HEK293T (cell line): ENCODE results near the gene ASTE1.

Source experiments
- CTCF ChIA-PET: fragments of 350-600 bp; formaldehyde crosslinking; extraction: SDS; loops from one replicate; lab custom pipeline; 2021; ENCODE audit warnings: antibody characterized with exemption, inconsistent platforms; lab: Yijun Ruan, JAX
- POLR2A ChIA-PET: fragments of 350-600 bp; formaldehyde crosslinking; extraction: SDS; loops from one replicate; lab custom pipeline; 2020; ENCODE audit warnings: antibody characterized with exemption, inconsistent platforms; lab: Yijun Ruan, JAX
- DNase-seq: peaks from one replicate; pipeline ENCODE4 v3.0.0; 2012; ENCODE audit warnings: mixed read lengths; ENCODE audit errors: extremely low spot score
- ARNT ChIP-seq: fragments of 450-650 bp; IDR thresholded peaks from 2 replicates; pipeline ENCODE4 v1.6.1; 2017; ENCODE audit warnings: mild to moderate bottlenecking
- BHLHE40 ChIP-seq: fragments of 450-650 bp; IDR thresholded peaks from 2 replicates; pipeline ENCODE4 v1.6.1; 2016; ENCODE audit warnings: mild to moderate bottlenecking, moderate library complexity, borderline replicate concordance
- CTBP1 ChIP-seq: fragments of 450-650 bp; IDR thresholded peaks from 2 replicates; pipeline ENCODE4 v1.6.1; 2016; ENCODE audit warnings: borderline replicate concordance
- ELF4 ChIP-seq: fragments of 450-650 bp; IDR thresholded peaks from 2 replicates; pipeline ENCODE4 v1.6.1; 2017; ENCODE audit warnings: antibody characterized with exemption
- FOXA1 ChIP-seq: fragments of 450-650 bp; IDR thresholded peaks from 2 replicates; pipeline ENCODE4 v1.6.1; 2016; ENCODE audit warnings: mild to moderate bottlenecking
- FOXK2 ChIP-seq: fragments of 450-650 bp; IDR thresholded peaks from 2 replicates; pipeline ENCODE4 v1.6.1; 2016; ENCODE audit warnings: mild to moderate bottlenecking
- FOXM1 ChIP-seq: fragments of 450-650 bp; IDR thresholded peaks from 2 replicates; pipeline ENCODE4 v1.6.1; 2017; ENCODE audit warnings: mild to moderate bottlenecking, borderline replicate concordance
- HDGF ChIP-seq: fragments of 450-650 bp; IDR thresholded peaks from 2 replicates; pipeline ENCODE4 v1.6.1; 2017; ENCODE audit warnings: antibody characterized with exemption, borderline replicate concordance
- L3MBTL2 ChIP-seq: fragments of 450-650 bp; conservative IDR thresholded peaks from 2 replicates; pipeline ENCODE4 v1.6.1; 2016; ENCODE audit warnings: mild to moderate bottlenecking
- LEF1 ChIP-seq: fragments of 450-650 bp; IDR thresholded peaks from 2 replicates; pipeline ENCODE4 v1.6.1; 2017; ENCODE audit warnings: mild to moderate bottlenecking, borderline replicate concordance
- NFRKB ChIP-seq: fragments of 450-650 bp; IDR thresholded peaks from 2 replicates; pipeline ENCODE4 v1.6.1; 2016; ENCODE audit warnings: mild to moderate bottlenecking, moderate library complexity
- SP1 ChIP-seq: fragments of 450-650 bp; IDR thresholded peaks from 2 replicates; pipeline ENCODE4 v1.6.1; 2017
- SUZ12 ChIP-seq: fragments of 450-650 bp; IDR thresholded peaks from 2 replicates; pipeline ENCODE4 v1.6.1; 2016; ENCODE audit warnings: mild to moderate bottlenecking
- TARDBP ChIP-seq: fragments of 450-650 bp; IDR thresholded peaks from 2 replicates; pipeline ENCODE4 v1.6.1; 2016
- ZNF384 ChIP-seq: fragments of 450-650 bp; IDR thresholded peaks from 2 replicates; pipeline ENCODE4 v1.6.1; 2016
- TF ChIP-seq, protein P1 (sequence below): fragments of 450-650 bp; IDR thresholded peaks from 2 replicates; pipeline ENCODE4 v1.6.1; 2016

The ASTE1 gene

DNA sequence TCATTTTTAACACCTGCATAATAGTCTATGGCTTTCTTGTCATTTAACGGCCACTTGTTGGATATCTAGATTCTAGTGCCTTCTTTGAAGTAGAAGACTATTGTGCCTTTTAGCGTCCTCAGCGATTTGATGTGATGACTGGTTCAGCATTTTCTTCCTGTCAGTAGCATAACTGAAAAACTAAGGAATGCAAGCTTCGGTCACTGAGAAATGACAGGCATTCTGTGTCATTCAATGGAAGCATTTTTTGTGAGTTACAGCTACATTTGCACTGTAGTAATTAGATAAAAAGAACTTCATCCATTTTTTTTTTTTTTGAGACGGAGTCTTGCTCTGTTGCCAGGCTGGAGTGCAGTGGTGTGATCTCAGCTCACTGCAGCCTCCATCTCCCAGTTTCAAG, 10.4 kb upstream of the ASTE1 start:
- no peak for DNase-seq
- CTCF ChIA-PET = no interaction called here
- POLR2A ChIA-PET = interaction anchor here (0.6 to 1.2 kb wide), 2 partner anchors 143 to 344 kb away, joined by 3 read pairs; partner anchors contain the start of genes ATP2C1 and NUDT16
- TF ChIP-seq HDGF = no peak
- TF ChIP-seq ELF4 = no peak
- TF ChIP-seq BHLHE40 = no peak
- TF ChIP-seq CTBP1 = no peak
- TF ChIP-seq FOXK2 = no peak
- TF ChIP-seq, protein P1, sequence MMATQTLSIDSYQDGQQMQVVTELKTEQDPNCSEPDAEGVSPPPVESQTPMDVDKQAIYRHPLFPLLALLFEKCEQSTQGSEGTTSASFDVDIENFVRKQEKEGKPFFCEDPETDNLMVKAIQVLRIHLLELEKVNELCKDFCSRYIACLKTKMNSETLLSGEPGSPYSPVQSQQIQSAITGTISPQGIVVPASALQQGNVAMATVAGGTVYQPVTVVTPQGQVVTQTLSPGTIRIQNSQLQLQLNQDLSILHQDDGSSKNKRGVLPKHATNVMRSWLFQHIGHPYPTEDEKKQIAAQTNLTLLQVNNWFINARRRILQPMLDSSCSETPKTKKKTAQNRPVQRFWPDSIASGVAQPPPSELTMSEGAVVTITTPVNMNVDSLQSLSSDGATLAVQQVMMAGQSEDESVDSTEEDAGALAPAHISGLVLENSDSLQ = no peak
- TF ChIP-seq FOXA1 = no peak
- TF ChIP-seq FOXM1 = no peak
- TF ChIP-seq L3MBTL2 = no peak
- TF ChIP-seq SUZ12 = no peak
- TF ChIP-seq SP1 = no peak
- no peak for TF ChIP-seq LEF1
- TF ChIP-seq TARDBP = no peak
- TF ChIP-seq NFRKB = no peak
- TF ChIP-seq ARNT = no peak
- TF ChIP-seq ZNF384 = no peak

DNA sequence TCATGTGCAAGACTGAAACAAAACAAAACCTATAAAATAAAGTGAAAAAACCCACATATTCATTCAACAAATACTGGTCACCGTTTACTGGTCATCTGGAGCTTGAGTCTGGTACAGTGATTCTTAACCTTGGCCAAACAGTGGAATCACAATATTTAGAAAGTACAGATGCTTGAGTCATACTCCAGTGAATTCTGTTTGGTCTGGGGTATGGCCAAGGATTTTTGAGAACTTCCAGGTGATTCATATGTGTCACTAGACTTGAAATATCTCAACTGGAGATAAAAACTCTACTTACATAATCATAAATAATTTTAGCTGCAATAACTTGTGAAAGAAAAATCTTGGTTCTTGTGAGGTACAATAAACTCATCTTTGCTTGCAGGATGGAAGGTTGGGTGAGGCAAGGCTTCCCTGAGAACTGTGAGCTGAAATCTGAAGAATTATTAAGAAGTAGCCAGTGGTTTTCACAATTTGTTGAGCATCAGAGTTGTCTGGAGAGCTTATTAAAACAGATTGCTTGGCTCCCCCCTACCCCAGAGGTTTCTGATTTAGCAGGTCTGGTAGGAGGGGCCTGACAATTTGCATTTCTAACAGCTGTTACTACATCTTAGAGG, 9.7 kb upstream of the ASTE1 start:
- no peak for TF ChIP-seq FOXK2
- TF ChIP-seq ARNT = no peak
- TF ChIP-seq ZNF384 = no peak
- TF ChIP-seq NFRKB = no peak
- TF ChIP-seq, protein P1 = no peak
- no peak for TF ChIP-seq BHLHE40
- TF ChIP-seq CTBP1 = no peak
- no peak for TF ChIP-seq ELF4
- CTCF ChIA-PET = no interaction called here
- POLR2A ChIA-PET = interaction anchor here (0.6 to 1.2 kb wide), 2 partner anchors 142 to 345 kb away, joined by 3 read pairs; partner anchors contain the start of genes ATP2C1 and NUDT16
- no peak for DNase-seq

DNA sequence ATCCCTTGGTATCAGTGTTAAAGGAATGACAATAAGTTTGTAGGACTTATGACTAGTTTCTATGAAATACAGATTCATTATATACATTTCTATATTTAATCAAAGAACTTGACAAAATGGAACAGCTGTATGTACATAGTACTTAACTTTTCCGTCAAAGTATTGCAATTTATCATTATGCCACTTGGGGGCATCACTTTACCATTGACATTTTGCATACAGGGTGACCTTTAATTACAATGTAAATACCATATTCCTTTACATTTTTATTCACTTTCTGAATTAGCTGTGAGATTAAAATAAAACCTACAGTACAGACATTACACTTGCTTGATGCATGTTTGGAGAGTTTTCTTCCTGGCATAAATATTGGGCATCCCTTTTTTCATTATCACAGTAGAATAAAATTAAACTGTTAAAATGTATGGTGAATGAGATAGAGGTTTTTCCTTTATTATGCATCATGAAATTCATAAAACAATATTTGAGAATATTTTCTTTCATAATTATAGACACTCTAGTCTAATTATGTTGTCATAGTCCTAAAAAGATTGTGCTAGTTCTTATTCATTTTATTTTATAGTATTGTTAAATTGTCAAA, 7.0 kb upstream of the ASTE1 start:
- ChIA-PET POLR2A (no interaction called here), CTCF (interaction anchor here (0.6 to 1.1 kb wide), 5 partner anchors 656 to 1212 kb away, joined by 3 read pairs; partner anchors contain the start of gene CPNE4)
- DNase-seq = peak; percentile 18
- TF ChIP-seq L3MBTL2 (no peak), FOXM1 (no peak), SUZ12 (no peak), LEF1 (no peak), BHLHE40 (no peak), ARNT (no peak), FOXA1 (0 out of 2 replicates have a peak, but pooled peaks have one; percentile 35)

DNA sequence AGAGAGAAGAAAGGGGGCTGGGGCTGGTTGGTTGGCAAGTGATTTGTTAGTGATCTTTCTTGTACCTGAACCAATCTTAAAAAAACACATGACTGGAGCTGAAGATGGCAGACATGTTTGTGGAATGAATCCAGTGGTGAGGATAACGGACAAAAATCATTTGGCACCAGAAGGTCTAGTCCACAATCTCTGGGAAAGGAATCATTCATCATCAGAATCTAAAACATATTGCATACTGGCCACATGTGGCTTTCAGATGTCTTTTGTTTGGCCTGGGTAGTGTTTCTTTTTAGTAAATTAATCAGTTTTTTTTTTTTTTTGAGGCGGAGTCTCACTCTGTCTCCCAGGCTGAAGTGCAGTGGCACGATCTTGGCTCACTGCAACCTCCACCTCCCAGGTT, 5.0 kb upstream of the ASTE1 start:
- no peak for DNase-seq
- TF ChIP-seq ELF4 (no peak), FOXK2 (no peak), TARDBP (no peak), FOXM1 (no peak), CTBP1 (no peak), HDGF (no peak), SP1 (no peak), L3MBTL2 (no peak), FOXA1 (no peak), SUZ12 (no peak), ARNT (no peak), LEF1 (no peak), NFRKB (no peak), BHLHE40 (no peak), ZNF384 (no peak)
- CTCF ChIA-PET = no interaction called here
- POLR2A ChIA-PET = no interaction called here

DNA sequence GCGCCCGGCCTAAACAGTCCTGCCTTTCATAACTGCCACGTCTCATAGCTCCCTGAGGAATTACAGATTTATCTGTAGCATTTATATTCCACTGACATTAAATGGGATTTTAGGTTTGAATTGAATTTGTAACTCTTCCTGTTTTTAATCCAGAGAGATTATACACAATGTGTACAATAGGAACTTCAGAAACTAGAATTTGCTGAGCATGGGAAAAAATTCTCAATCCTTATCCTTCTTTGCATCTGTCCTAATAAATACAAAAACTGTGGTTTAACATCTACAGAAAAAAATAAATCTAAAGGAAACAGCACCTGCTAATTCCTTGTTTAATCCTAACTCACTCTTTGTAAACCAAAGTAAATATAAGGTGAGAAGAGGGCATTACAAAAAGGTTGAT, 2.2 kb upstream of the ASTE1 start:
- POLR2A ChIA-PET = no interaction called here
- CTCF ChIA-PET = no interaction called here
- DNase-seq = no peak
- TF ChIP-seq SP1 (no peak), ZNF384 (no peak), TARDBP (no peak), LEF1 (no peak), ELF4 (no peak), FOXA1 (no peak), FOXK2 (no peak), SUZ12 (no peak), CTBP1 (no peak), ARNT (no peak), BHLHE40 (no peak), NFRKB (no peak), HDGF (no peak)
- TF ChIP-seq, protein P1 = no peak
